ENCODE measurements around the gene PIGP. TPM values are rescaled to one million over a fixed set of nuclear protein-coding genes. Genes with fewer than 3 reads are reported as not detected.

PIGP gene
- total RNA-seq (11.4 and 12.5 TPM in 2 replicates), polyA plus RNA-seq (18.3 and 18.9 TPM in 2 replicates), polyA minus RNA-seq (11.4 and 12.1 TPM in 2 replicates), Bru-seq, nascent RNA (percentile 54 among the genes with signal in this experiment), BruChase-seq, experiment 1, labeled RNA remaining after a 6-hour chase (percentile 42 among the genes with signal in this experiment), BruChase-seq, experiment 2, labeled RNA remaining after a 2-hour chase (percentile 41 among the genes with signal in this experiment)
- polyA plus RNA-seq (2011; cell fraction: cytosol; rRNA removed), result 20.8 and 21.0 TPM in 2 replicates
- polyA plus RNA-seq (2011; cell fraction: nucleus; rRNA removed), result 11.5 and 13.8 TPM in 2 replicates
- 17.4 and 19.5 TPM in 2 replicates for polyA plus RNA-seq (2012)
- polyA minus RNA-seq (2011; cell fraction: cytosol; rRNA and poly(A)+ RNA removed), result 12.1 TPM
- polyA minus RNA-seq (2011; cell fraction: nucleus; rRNA and poly(A)+ RNA removed), result 2.5 and 4.8 TPM in 2 replicates
- long read RNA-seq, full-length matches to known transcripts, result 36 of 44 reads
- long read RNA-seq, partial matches to known transcripts, result 4 of 44 reads
- long read RNA-seq, other reads (novel, unspliced or antisense), result 4 of 44 reads

GRCh38 chr21:37072988-37073416 lies at the start of gene PIGP, which contains the start of gene TTC3:
Gene PIGP, minus strand, starts transcription at chr21:37073071. Its CDS starts 556 bp downstream, at chr21:37072515.
Gene TTC3, plus strand, starts transcription at chr21:37073254. Its CDS starts 14,004 bp downstream, at chr21:37087258.
- Histone ChIP-seq H3K9me1 (replicated peaks; ENCODE audit: control insufficient read depth, extremely low read depth, insufficient read depth, low read length) (no peaks in the 10 kb centered on the region), H3K36me3 (ENCODE audit: control insufficient read depth in 2 of 2, extremely low read depth in 1 of 2, insufficient read depth in 2 of 2, low read length in 2 of 2) (no peaks in the 10 kb centered on the region), H3K27ac (ENCODE audit: insufficient read depth, low read depth, low read length) (peak within 1 kb of the TSS; percentile 95), H3K9me3 (replicated peaks; ENCODE audit: control insufficient read depth, insufficient read depth, low read length) (no peaks in the 10 kb centered on the region), H3K4me1 (ENCODE audit: control insufficient read depth, extremely low read depth, insufficient read depth, low read length) (peaks cover 17% of the 10 kb centered on the region), H3K27me3 (ENCODE audit: control insufficient read depth in 2 of 2, insufficient read depth in 2 of 2, low read length in 2 of 2) (no peaks in the 10 kb centered on the region), H3K4me2 (ENCODE audit: insufficient read depth, low read length) (peak within 1 kb of the TSS; percentile 93), H3K9ac (replicated peaks; ENCODE audit: extremely low read depth, insufficient read depth, low read length) (peak within 1 kb of the TSS; percentile 98), H3K79me2 (ENCODE audit: control insufficient read depth, insufficient read depth, low read length) (peaks cover 43% of the 10 kb centered on the region), H4K20me1 (replicated peaks; ENCODE audit: control insufficient read depth, extremely low read depth, insufficient read depth, low read length) (peaks cover under 1% of the 10 kb centered on the region), H3K4me3 (replicated peaks in 1 of 3; ENCODE audit: insufficient read depth in 1 of 3, low read depth in 1 of 3, low read length in 3 of 3) (peak within 1 kb of the TSS; percentile 49 to 88 (median 60)), H2AFZ (ENCODE audit: low read depth, low read length) (peak within 1 kb of the TSS; percentile 72)
- dilution Hi-C loops (cut with MboI; ENCODE audit: extremely low pct_ligation_motif_present, low sequenced_read_pairs) (no loop called here), intact Hi-C loops (cut with micrococcal nuclease) (loop anchor here (1.0 to 5.0 kb wide), 3 partner anchors 61 to 293 kb away; partner anchors contain the start of gene DYRK1A)
- ChIA-PET CTCF (interaction anchor here (0.9 to 1.0 kb wide), 2 partner anchors 14 to 96 kb away, joined by 3 to 5 read pairs; no protein-coding TSS in a partner anchor), POLR2A (no interaction called here)
- DNase-seq (ENCODE audit: low read depth, low spot score) (peak; percentile 97), FAIRE-seq (peak; percentile 56)
- BruUV-seq (replicated peaks), result no TSS peak
- peak; percentile 73 for TF ChIP-seq POLR2A (IDR thresholded peaks at IDR 0.05; ENCODE audit: low read depth, low read length)
- TF ChIP-seq MAX (IDR thresholded peaks at IDR 0.05; ENCODE audit: insufficient read depth, insufficient read length), result peak; percentile 90
- no peak for TF ChIP-seq EZH2 (IDR thresholded peaks at IDR 0.05; ENCODE audit: borderline replicate concordance, low read depth, low read length, severe bottlenecking)
- peak; percentile 9 for TF ChIP-seq FOS (IDR thresholded peaks at IDR 0.05; ENCODE audit: borderline replicate concordance, insufficient read depth, low read length)
- TF ChIP-seq POLR2AphosphoS5 (IDR thresholded peaks at IDR 0.05; ENCODE audit: insufficient read depth, low read depth, low read length), result peak; percentile 88
- TF ChIP-seq CTCF (IDR thresholded peaks at IDR 0.05; ENCODE audit: extremely low read depth in 1 of 2, insufficient read depth in 1 of 2, low read depth in 1 of 2, low read length in 2 of 2), result no peak

Data from endothelial cell of umbilical vein (primary cell).